ENCODE results near the gene KRT5. TPM values are rescaled to one million over a fixed set of nuclear protein-coding genes. Genes with fewer than 3 reads are reported as not detected.

KRT5 gene
- polyA plus RNA-seq, 2 donors, result 3,653 to 6,695 TPM

- H3K9me3 ChIP-seq (ENCODE audit: control insufficient read depth in 2 of 2, insufficient read depth in 1 of 2, low read depth in 1 of 2, low read length in 1 of 2), result no peaks in the 10 kb centered on the region
- WGBS, 2 donors, result 48 to 71% methylated on average over 4 of the region's 4 CpGs
- peaks cover 3 to 20% of the 10 kb centered on the region in 2 donors for H3K4me1 ChIP-seq (ENCODE audit: control insufficient read depth in 2 of 2, insufficient read depth in 2 of 2, low read length in 1 of 2)
- H3K27ac ChIP-seq (ENCODE audit: low read depth in 2 of 2, low read length in 1 of 2), result peak overlapping the region; percentile 81 to 83
- H3K4me3 ChIP-seq (ENCODE audit: low read depth in 1 of 2, low read length in 2 of 2), result no peak overlapping the region
- no peaks in the 10 kb centered on the region for H3K27me3 ChIP-seq (ENCODE audit: control insufficient read depth in 1 of 2, insufficient read depth in 2 of 2, low read length in 2 of 2)
- no peaks in the 10 kb centered on the region for H3K36me3 ChIP-seq (ENCODE audit: control insufficient read depth in 2 of 2, insufficient read depth in 2 of 2, low read length in 1 of 2)
Observed at GRCh38 chr12:52523824-52524223, 3.6 kb upstream of the KRT5 start.

GRCh38 chr12:52522346-52523011 lies 2.3 kb upstream of the KRT5 start:
- WGBS, 2 donors, result 37 to 51% methylated on average over 10 of the region's 10 CpGs
- Histone ChIP-seq H3K9me3 (ENCODE audit: control insufficient read depth in 2 of 2, insufficient read depth in 1 of 2, low read depth in 1 of 2, low read length in 1 of 2) (no peaks in the 10 kb centered on the region), H3K27me3 (ENCODE audit: control insufficient read depth in 1 of 2, insufficient read depth in 2 of 2, low read length in 2 of 2) (no peaks in the 10 kb centered on the region), H3K36me3 (ENCODE audit: control insufficient read depth in 2 of 2, insufficient read depth in 2 of 2, low read length in 1 of 2) (peaks cover 0 to 5% of the 10 kb centered on the region in 2 donors), H3K4me1 (ENCODE audit: control insufficient read depth in 2 of 2, insufficient read depth in 2 of 2, low read length in 1 of 2) (peaks cover 3 to 20% of the 10 kb centered on the region in 2 donors), H3K4me3 (ENCODE audit: low read depth in 1 of 2, low read length in 2 of 2) (no peak overlapping the region), H3K27ac (ENCODE audit: low read depth in 2 of 2, low read length in 1 of 2) (peak overlapping the region; percentile 83 to 89)

- H3K36me3 ChIP-seq (ENCODE audit: control insufficient read depth in 2 of 2, insufficient read depth in 2 of 2, low read length in 1 of 2), result peaks cover 0 to 8% of the 10 kb centered on the region in 2 donors
- no peak overlapping the region for H3K4me3 ChIP-seq (ENCODE audit: low read depth in 1 of 2, low read length in 2 of 2)
- peak overlapping the region; percentile 83 to 89 for H3K27ac ChIP-seq (ENCODE audit: low read depth in 2 of 2, low read length in 1 of 2)
- no peaks in the 10 kb centered on the region for H3K27me3 ChIP-seq (ENCODE audit: control insufficient read depth in 1 of 2, insufficient read depth in 2 of 2, low read length in 2 of 2)
- H3K9me3 ChIP-seq (ENCODE audit: control insufficient read depth in 2 of 2, insufficient read depth in 1 of 2, low read depth in 1 of 2, low read length in 1 of 2), result no peaks in the 10 kb centered on the region
- 43 to 47% methylated on average over 10 of the region's 10 CpGs for WGBS, 2 donors
- peaks cover 3 to 21% of the 10 kb centered on the region in 2 donors for H3K4me1 ChIP-seq (ENCODE audit: control insufficient read depth in 2 of 2, insufficient read depth in 2 of 2, low read length in 1 of 2)
Observed at GRCh38 chr12:52521568-52522266, 1.5 kb upstream of the KRT5 start.

GRCh38 chr12:52521175-52521567 lies 977 bp upstream of the KRT5 start:
- H3K9me3 ChIP-seq (ENCODE audit: control insufficient read depth in 2 of 2, insufficient read depth in 1 of 2, low read depth in 1 of 2, low read length in 1 of 2), result no peaks in the 10 kb centered on the region
- 47 to 49% methylated on average over 10 of the region's 10 CpGs for WGBS, 2 donors
- H3K27ac ChIP-seq (ENCODE audit: low read depth in 2 of 2, low read length in 1 of 2), result peak overlapping the region; percentile 88 to 89
- H3K4me3 ChIP-seq (ENCODE audit: low read depth in 1 of 2, low read length in 2 of 2), result no peak overlapping the region
- H3K4me1 ChIP-seq (ENCODE audit: control insufficient read depth in 2 of 2, insufficient read depth in 2 of 2, low read length in 1 of 2), result peaks cover 3 to 23% of the 10 kb centered on the region in 2 donors
- no peaks in the 10 kb centered on the region for H3K27me3 ChIP-seq (ENCODE audit: control insufficient read depth in 1 of 2, insufficient read depth in 2 of 2, low read length in 2 of 2)
- peaks cover 0 to 11% of the 10 kb centered on the region in 2 donors for H3K36me3 ChIP-seq (ENCODE audit: control insufficient read depth in 2 of 2, insufficient read depth in 2 of 2, low read length in 1 of 2)

GRCh38 chr12:52519387-52519703 lies 849 bp downstream of the KRT5 start:
- peak overlapping the region; percentile 76 to 84 for H3K27ac ChIP-seq (ENCODE audit: low read depth in 2 of 2, low read length in 1 of 2)
- WGBS, 2 donors, result 54 to 60% methylated on average over 3 of the region's 3 CpGs
- no peaks in the 10 kb centered on the region for H3K9me3 ChIP-seq (ENCODE audit: control insufficient read depth in 2 of 2, insufficient read depth in 1 of 2, low read depth in 1 of 2, low read length in 1 of 2)
- peaks cover 3 to 14% of the 10 kb centered on the region in 2 donors for H3K4me1 ChIP-seq (ENCODE audit: control insufficient read depth in 2 of 2, insufficient read depth in 2 of 2, low read length in 1 of 2)
- peak overlapping the region; percentile 57 to 63 for H3K4me3 ChIP-seq (ENCODE audit: low read depth in 1 of 2, low read length in 2 of 2)
- H3K27me3 ChIP-seq (ENCODE audit: control insufficient read depth in 1 of 2, insufficient read depth in 2 of 2, low read length in 2 of 2), result no peaks in the 10 kb centered on the region
- peaks cover 0 to 15% of the 10 kb centered on the region in 2 donors for H3K36me3 ChIP-seq (ENCODE audit: control insufficient read depth in 2 of 2, insufficient read depth in 2 of 2, low read length in 1 of 2)

- Histone ChIP-seq H3K4me1 (ENCODE audit: control insufficient read depth in 2 of 2, insufficient read depth in 2 of 2, low read length in 1 of 2) (peaks cover 3 to 9% of the 10 kb centered on the region in 2 donors), H3K27me3 (ENCODE audit: control insufficient read depth in 1 of 2, insufficient read depth in 2 of 2, low read length in 2 of 2) (no peaks in the 10 kb centered on the region), H3K9me3 (ENCODE audit: control insufficient read depth in 2 of 2, insufficient read depth in 1 of 2, low read depth in 1 of 2, low read length in 1 of 2) (no peaks in the 10 kb centered on the region), H3K4me3 (ENCODE audit: low read depth in 1 of 2, low read length in 2 of 2) (peak overlapping the region; percentile 57 to 63), H3K36me3 (ENCODE audit: control insufficient read depth in 2 of 2, insufficient read depth in 2 of 2, low read length in 1 of 2) (peaks cover 0 to 15% of the 10 kb centered on the region in 2 donors), H3K27ac (ENCODE audit: low read depth in 2 of 2, low read length in 1 of 2) (peak overlapping the region; percentile 76 to 84)
- 50 to 72% methylated on average over 8 of the region's 8 CpGs for WGBS, 2 donors
Observed at GRCh38 chr12:52518574-52519386, 1.4 kb downstream of the KRT5 start.

- Histone ChIP-seq H3K27ac (ENCODE audit: low read depth in 2 of 2, low read length in 1 of 2) (peak overlapping the region; percentile 35 to 76), H3K36me3 (ENCODE audit: control insufficient read depth in 2 of 2, insufficient read depth in 2 of 2, low read length in 1 of 2) (peaks cover 0 to 15% of the 10 kb centered on the region in 2 donors), H3K9me3 (ENCODE audit: control insufficient read depth in 2 of 2, insufficient read depth in 1 of 2, low read depth in 1 of 2, low read length in 1 of 2) (no peaks in the 10 kb centered on the region), H3K27me3 (ENCODE audit: control insufficient read depth in 1 of 2, insufficient read depth in 2 of 2, low read length in 2 of 2) (no peaks in the 10 kb centered on the region), H3K4me1 (ENCODE audit: control insufficient read depth in 2 of 2, insufficient read depth in 2 of 2, low read length in 1 of 2) (peaks cover 3 to 8% of the 10 kb centered on the region in 2 donors), H3K4me3 (ENCODE audit: low read depth in 1 of 2, low read length in 2 of 2) (peak overlapping the region; percentile 50 to 57)
- 56 to 67% methylated on average over 5 of the region's 5 CpGs for WGBS, 2 donors
Observed at GRCh38 chr12:52517888-52518287, 2.3 kb downstream of the KRT5 start.

GRCh38 chr12:52517005-52517835 lies 3.0 kb downstream of the KRT5 start:
- H3K36me3 ChIP-seq (ENCODE audit: control insufficient read depth in 2 of 2, insufficient read depth in 2 of 2, low read length in 1 of 2), result peaks cover 0 to 15% of the 10 kb centered on the region in 2 donors
- 54 to 83% methylated on average over 14 of the region's 14 CpGs for WGBS, 2 donors
- peaks cover 3 to 7% of the 10 kb centered on the region in 2 donors for H3K4me1 ChIP-seq (ENCODE audit: control insufficient read depth in 2 of 2, insufficient read depth in 2 of 2, low read length in 1 of 2)
- H3K27ac ChIP-seq (ENCODE audit: low read depth in 2 of 2, low read length in 1 of 2), result peak overlapping the region; percentile 59 to 85
- no peaks in the 10 kb centered on the region for H3K9me3 ChIP-seq (ENCODE audit: control insufficient read depth in 2 of 2, insufficient read depth in 1 of 2, low read depth in 1 of 2, low read length in 1 of 2)
- no peaks in the 10 kb centered on the region for H3K27me3 ChIP-seq (ENCODE audit: control insufficient read depth in 1 of 2, insufficient read depth in 2 of 2, low read length in 2 of 2)
- H3K4me3 ChIP-seq (ENCODE audit: low read depth in 1 of 2, low read length in 2 of 2), result peak overlapping the region; percentile 46 to 57

Measured in esophagus (tissue), 2 donors.